ENCODE measurements around the gene ZNF804B.

Gene ZNF804B

DNA sequence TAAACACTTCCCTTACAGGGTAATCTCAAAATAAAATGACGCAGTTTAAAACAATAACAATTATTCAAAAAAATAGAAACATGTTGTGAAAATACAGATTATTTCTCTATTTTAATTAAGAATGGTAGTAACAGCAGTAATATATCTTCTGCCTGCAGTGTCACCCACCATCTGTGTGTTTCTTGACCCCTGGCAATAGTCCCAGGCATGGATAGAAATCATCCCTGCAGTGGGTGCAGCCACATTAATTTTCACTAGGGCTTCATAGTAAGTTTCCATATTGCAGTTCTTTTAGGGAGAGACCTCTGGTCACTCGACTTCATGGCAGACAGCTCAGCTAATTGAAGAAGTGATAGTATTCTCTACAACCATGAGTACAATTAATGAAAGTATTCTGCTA, 506.1 kb downstream of the ZNF804B start:
- no peak for DNase-seq (ENCODE audit: low read depth in 2 of 2)

- DNase-seq (ENCODE audit: low read depth in 2 of 2) = no peak
These were observed 523.8 kb downstream of the ZNF804B start for GRCh38 chr7:89283302-89283701.

DNA sequence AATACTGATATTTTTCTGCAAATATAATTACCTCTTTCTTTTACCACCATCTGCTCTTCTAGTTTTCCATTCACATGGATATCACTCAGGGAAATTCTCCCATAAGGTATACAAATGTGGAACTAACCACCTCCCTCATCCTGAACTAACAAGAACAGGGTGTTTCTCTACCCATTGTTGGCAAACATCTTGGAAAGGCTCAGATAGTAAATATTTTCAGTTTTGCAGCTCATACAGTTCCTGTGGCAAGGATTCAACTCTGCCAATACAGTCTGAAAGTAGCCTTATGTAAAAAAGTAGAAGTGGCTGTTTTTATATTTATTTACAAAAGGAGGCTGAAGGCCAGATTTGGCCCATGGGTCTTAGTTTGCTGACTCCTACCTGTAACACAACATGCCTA, 549.0 kb downstream of the ZNF804B start:
- DNase-seq (ENCODE audit: low read depth in 2 of 2) = no peak

DNA sequence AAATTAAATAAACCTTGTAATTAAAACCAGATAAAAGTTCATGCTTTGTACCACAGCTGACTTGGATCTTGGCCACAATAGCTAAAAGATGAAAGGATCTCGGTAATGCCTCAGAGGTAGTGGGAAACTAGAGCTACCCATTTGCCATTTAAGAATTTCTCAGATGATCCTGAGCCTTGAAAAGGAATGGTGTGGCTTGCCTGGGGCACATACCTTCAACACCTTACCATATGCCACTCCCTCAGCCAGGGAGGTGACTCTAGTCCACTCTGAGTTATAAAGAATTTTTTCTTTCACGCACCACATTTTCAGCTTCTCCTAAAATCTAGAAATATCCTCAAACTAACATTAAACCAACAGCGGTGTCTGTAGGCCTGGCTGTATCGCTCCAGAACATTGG, 552.4 kb downstream of the ZNF804B start:
- DNase-seq (ENCODE audit: low read depth in 2 of 2) = no peak

DNA sequence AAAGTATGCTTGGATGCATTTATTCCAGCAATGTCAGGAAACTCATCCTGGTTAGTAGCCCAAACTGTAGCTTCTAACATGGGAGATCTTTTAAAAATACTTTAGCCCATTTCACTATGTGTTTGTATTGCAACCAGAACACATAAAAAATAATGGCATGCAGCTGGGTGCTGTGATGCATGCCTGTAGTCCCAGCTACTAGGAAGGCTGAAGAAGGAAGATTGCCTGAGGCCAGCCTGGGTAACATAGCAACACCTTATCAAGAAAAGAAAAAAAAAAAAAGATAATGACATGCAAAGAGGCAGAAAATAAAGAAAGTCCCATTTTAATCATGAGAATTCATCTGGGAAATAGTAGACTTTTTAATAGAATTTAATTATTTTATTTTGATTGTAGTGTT, 553.1 kb downstream of the ZNF804B start:
- no peak for DNase-seq (ENCODE audit: low read depth in 2 of 2)

DNA sequence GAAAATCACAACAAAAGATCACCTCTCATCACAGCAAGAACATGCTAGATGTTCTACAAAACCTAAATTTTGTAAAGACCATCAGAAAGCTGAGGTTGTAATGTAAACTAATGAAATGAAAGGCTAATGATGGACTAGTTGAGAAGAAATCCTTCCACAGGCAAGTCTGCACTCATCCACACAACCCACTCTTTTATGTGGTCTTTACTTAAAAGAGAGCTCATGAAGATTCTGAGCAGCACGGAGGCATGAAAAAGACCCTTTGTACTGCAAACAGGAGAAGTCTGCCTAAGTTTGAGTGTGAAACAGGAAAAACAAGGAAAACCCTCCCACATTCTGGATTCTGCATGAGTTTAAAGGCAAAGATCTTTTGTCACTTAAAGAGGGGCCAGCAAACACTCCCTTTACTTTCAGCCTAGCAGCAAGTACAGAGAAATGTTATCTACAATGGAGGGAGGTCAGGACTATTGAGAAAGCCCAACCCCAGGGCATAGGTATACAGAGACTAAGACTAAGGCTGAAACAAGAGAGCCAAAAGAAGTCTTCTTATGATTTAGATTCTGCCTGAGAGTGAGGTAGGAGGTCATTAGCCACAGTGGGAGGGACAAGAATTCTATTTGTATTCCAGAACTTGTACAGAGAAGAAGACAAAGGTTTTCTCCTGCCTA, 557.2 kb downstream of the ZNF804B start:
- no peak for DNase-seq (ENCODE audit: low read depth in 2 of 2)

GRCh38 chr7:89332026-89332425, 572.5 kb downstream of the ZNF804B start:
- DNase-seq (ENCODE audit: low read depth in 2 of 2) = no peak

DNA sequence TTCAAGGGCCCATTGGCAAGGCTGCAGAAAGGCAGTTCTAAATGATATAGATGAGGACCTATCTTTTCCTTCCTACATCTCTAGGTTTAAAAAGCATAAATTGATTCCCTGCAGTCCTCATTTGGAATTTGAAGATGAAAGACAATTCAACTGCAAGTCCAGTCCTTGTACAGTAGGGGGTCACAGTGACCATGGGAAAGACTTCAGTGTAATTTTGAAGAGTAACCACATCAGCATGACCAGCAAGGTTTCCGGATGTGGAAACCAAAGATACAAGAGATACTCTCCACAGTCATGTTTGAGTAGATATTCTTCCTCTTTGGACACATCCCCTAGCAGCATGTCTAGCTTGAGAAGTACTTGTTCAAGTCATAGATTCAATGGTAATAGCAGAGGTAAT, 575.3 kb downstream of the ZNF804B start:
- no peak for DNase-seq (ENCODE audit: low read depth in 2 of 2)

DNA sequence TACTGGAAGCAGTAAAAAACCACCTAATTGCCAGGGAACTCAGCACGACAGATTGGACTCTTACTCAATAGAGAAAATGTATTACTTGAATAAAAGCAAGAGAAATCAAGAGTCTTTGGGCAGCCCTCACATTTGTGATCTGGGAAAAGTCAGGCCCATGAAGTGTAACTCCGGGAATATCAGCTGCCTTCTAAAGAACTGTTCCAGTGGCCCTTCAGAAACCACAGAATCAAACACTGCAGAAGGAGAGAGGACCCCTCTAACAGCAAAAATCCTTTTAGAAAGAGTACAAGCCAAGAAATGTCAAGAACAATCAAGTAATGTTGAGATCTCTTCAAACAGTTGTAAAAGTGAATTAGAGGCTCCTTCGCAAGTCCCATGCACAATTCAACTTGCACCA, 576.0 kb downstream of the ZNF804B start:
- DNase-seq (ENCODE audit: low read depth in 2 of 2) = no peak

DNA sequence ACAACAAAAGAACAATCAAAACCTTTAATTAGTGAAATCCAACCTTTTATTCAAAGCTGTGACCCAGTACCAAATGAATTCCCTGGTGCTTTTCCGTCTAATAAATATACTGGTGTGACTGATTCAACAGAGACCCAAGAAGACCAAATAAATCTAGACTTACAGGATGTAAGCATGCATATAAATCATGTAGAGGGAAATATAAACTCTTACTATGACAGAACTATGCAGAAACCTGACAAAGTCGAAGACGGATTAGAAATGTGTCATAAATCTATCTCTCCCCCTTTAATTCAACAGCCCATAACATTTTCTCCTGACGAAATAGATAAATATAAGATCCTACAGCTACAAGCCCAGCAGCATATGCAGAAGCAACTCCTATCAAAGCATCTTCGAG, 576.6 kb downstream of the ZNF804B start:
- DNase-seq (ENCODE audit: low read depth in 2 of 2) = no peak

GRCh38 chr7:89339748-89340147, 580.2 kb downstream of the ZNF804B start:
- DNase-seq (ENCODE audit: low read depth in 2 of 2) = no peak

DNA sequence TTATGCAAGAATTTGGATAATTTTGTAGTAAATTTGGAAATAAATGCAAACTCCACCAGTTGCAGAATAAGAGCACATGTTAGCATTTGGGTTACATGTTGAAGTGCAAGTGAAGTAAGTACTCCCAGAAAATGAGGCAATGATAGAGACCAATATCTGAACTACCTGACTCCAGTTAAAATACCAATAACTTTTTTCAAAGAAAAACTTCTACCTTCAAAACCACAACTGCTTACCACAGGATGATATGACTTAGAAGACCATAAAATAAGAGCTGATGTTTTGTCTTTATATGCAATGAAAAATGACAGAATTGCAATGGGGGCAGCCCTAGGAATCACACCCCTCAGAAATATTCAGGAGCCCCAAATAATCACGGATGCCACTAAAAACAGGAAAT, 597.6 kb downstream of the ZNF804B start:
- DNase-seq (ENCODE audit: low read depth in 2 of 2) = no peak

DNA sequence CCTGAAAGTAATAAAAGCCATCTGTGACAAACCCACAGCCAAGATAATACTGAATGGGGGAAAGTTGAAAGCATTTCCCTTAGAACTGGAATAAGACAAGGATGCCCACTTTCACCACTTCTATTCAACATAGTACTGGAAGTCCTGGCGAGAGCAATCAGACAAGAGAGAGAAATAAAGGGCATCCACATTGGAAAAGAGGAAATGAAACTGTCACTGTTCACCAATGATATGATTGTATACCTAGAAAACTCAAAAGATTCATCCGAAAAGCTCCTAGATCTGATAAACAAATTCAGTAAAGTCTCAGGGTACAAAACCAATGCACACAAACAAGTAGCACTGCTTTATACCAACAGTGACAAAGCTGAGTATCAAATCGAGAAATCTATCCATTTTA, 617.7 kb downstream of the ZNF804B start:
- no peak for DNase-seq (ENCODE audit: low read depth in 2 of 2)

GRCh38 chr7:89385411-89385810, 625.9 kb downstream of the ZNF804B start:
- DNase-seq (ENCODE audit: low read depth in 2 of 2) = no peak

All from stimulated activated CD8-positive, alpha-beta memory T cell treated with anti-CD3 and anti-CD28 coated beads, Interleukin-2, amount 100 ng/mL, for 1 hour (primary cell).